Occipital lobe (tissue), 2 donors: ENCODE data around the gene SMIM14. TPM values are rescaled to one million over a fixed set of nuclear protein-coding genes. Genes with fewer than 3 reads are reported as not detected.
"Not testable (repeated sequence)": the region's sequence is repeated elsewhere in the genome, so short reads cannot be mapped to it uniquely, and the experiment has no call there.

Experiments
- DNase-seq: peaks from one replicate; lab custom pipeline; 2025; lab: John Stamatoyannopoulos, UW
- total RNA-seq: library from RNA; depleted of rRNA; stranded (reverse); fragments of >200 nt; gene quantifications from one replicate; pipeline ENCODE4 v1.2.3, GENCODE V29; 2014

SMIM14 gene
- total RNA-seq, 1 donor from 2014 or later, result 59.9 TPM

- no peak for DNase-seq
Measured at GRCh38 chr4:39597695-39598381, 40.8 kb downstream of the SMIM14 start.

DNA sequence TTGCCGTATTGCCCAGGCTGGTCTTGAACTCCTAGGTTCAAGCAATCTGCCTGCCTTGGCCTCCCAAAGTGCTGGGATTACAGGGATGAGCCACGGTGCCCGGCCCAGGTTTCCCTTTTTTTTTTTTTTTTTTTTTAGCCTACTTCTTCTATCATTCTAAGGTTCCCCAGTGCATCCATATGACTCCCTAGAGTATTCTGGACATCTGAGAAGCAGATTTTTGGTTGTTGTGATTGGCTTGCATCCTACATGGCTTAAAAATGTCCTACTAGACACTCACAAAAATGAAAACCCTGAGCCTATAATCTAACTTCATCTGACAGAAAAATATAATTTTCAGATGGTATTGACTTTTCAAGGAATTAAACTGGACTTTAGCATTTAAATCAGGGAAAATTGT, 41.7 kb downstream of the SMIM14 start:
- DNase-seq, result no peak

GRCh38 chr4:39591290-39591689, 47.4 kb downstream of the SMIM14 start:
- no peak for DNase-seq

DNA sequence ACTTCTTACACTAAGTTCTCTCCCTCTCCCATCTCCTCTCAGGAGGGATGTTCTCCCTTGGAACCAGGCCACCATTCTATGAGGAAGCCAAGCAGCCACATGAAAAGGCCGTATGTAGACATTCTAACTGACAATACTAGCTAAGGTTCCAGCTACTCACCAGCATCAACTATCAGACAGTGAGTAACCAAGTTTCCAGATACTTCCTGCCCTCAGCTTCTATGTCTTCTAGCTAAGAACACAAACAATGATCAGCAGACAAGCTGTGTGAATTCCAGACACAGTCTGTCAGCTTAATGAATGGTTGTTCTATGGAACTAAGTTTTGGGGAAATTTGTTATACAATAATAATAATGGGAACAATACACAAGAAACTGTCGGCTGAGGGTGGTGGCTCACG, 50.8 kb downstream of the SMIM14 start:
- no peak for DNase-seq

DNA sequence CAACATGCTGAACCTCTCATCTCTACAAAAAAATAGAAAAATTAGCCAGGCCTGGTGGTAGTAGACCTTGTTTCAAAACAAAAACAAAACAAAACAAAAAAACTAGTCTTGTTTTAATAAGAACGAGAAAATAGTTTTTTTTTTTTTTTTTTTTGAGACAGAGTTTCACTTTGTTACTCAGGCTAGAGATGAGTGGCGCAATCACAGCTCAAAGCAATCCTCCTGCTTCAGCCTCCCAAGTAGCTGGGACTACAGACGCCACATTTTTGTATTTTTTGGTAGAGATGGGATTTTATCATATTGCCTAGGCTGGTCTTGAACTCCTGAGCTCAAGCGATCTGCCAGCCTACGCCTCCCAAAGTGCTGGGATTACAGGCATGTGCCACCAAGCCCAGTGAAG, 63.7 kb downstream of the SMIM14 start:
- no peak for DNase-seq

GRCh38 chr4:39571504-39571903, 67.2 kb downstream of the SMIM14 start:
- no peak for DNase-seq

DNA sequence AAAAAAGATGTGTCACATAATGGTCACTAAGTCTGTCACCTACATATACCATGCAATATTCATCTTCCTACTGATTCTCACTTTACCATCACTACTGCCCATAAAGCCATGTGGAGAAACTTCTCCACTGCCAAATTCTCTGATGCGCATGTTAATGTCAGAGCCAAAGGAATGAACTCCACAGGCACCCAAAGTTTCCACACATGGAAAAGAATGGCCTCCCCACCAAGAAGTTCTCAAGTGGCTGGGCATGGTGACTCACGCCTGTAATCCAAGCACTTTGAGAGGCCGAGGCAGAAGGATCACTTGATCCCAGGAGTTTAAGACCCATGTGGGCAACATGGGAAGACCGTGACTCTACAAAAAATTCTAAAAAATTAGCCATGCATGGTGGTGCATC, 67.6 kb downstream of the SMIM14 start:
- DNase-seq, result no peak

- no peak for DNase-seq
Measured at GRCh38 chr4:39569209-39569608, 69.5 kb downstream of the SMIM14 start.

- DNase-seq, result no peak
Measured at GRCh38 chr4:39568805-39569204, 69.9 kb downstream of the SMIM14 start.

- no peak for DNase-seq
Measured at GRCh38 chr4:39565878-39566600, 72.6 kb downstream of the SMIM14 start.

DNA sequence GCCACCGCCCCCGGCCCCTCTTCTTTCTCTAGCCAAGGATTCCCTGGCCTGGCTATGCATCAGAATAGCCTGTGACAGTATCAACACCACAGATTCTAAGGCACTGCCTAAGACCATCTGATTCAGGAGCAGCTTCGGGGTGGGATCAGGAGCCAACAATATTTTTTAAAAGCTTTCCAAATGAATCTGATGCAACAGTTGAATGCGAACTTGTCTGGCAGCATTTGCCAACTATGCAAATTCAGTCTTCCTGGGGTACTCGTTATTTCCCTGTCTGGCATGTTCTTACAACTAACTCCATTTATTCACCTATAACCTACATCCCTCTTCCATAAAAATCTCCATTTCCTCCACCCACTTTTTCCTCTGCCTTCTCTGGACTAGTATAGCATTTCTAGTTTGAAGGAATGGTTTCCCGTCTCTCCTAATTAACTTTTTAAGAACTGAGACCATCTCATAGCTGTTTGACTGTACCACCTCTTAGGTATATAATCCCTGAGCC, 75.3 kb downstream of the SMIM14 start:
- no peak for DNase-seq

DNA sequence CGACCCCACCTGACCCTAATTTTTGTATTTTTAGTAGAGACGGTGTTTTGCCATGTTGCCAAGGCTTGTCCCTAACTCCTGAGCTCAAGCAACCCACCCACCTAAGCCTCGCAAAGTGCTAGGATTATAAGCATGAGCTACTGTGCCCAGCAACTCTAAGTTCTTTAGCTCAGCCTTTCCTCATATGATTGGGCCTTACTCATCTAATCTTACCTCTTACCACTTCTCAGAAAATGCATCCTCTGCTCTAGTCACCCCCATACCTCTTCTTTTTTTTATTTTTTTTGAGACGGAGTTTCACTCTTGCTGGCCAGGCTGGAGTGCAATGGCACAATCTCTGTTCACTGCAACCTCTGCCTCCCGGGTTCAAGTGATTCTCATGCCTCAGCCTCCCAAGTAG, 75.9 kb downstream of the SMIM14 start:
- no peak for DNase-seq

DNA sequence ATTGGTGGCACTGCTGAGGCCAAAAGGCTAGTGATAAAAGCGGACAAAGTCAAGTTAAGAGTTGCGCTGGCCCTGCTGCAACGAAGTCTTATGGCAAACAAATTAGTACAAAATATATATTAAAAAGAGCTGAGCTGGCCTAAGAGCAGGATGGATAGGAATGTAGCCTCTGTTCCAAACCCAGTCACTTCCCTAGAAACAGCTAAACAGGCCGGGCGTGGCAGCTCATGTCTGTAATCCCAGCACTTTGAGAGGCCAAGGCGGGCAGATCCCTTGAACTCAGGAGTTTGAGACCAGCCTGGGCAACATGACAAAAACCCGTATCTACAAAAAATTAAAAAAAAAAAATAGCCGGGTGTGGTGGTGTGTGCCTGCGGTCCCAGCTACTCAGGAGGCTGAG, 79.0 kb downstream of the SMIM14 start:
- no peak for DNase-seq

DNA sequence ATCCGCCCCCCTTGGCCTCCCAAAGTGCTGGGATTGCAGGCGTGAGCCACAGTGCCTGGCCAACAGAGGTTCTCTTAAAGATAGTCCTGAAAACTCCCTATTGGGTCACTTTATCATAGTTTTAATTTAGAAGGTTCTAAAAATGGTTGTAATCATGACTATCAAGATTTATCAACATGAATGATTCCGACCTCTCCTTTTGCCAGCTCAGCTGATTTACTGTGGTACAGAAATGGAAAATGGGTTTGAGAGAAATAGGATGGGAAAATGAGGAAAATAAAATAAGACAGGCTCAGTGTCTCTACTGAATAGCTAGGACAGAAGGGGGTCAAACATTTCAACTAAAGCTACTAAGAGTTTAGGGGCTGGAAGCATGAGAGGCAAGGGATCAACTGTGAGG, 83.2 kb downstream of the SMIM14 start:
- DNase-seq, result no peak

DNA sequence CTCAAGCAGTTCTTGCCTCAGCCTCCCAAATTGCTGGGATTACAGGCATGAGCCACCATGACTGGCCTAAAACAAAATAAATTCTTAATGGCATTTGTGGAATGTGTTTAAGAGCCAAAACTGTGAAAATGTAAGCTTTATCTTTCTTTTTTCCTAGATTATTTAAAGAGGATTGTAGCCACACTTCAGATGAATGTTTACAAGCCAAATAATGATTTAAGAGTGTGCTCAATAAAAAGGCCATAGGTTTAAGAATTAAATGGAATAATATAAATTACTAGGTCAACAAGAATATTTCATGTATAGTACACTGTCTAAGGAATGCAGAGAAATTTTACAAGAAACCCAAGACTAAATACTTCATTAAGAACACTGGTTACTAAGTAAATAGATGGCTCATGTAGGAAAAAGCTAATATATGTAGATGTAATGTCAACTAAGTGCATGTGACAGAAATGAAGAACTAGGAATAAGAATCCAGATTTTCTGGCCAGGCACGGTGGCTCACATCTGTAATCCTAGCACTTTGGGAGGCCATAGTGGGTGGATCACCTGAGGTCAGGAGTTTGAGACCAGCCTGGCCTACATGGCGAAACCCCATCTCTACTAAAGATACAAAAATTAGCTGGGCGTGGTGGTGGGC, 90.1 kb downstream of the SMIM14 start:
- no peak for DNase-seq

GRCh38 chr4:39544580-39545315, 93.9 kb downstream of the SMIM14 start:
- DNase-seq, result no peak

DNA sequence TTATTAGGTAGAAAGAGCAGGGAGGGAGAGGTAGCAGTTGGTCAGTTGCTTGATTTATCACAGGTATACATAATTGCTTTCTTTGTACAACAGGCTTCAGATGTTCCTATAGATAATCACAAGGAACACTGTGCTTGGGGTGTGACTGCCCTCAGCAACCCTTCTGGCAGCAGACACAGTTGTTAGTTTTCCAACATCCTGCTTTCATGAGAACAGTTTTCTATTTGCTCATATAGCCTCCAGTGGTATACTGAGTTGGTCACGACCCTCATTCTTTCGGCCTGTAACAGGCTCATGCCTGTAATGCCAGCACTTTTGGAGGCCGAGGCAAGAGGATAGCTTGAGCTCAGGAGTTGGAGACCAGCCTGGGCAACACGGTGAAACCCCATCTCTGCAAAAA, 94.6 kb downstream of the SMIM14 start:
- DNase-seq, result not testable (repeated sequence)

DNA sequence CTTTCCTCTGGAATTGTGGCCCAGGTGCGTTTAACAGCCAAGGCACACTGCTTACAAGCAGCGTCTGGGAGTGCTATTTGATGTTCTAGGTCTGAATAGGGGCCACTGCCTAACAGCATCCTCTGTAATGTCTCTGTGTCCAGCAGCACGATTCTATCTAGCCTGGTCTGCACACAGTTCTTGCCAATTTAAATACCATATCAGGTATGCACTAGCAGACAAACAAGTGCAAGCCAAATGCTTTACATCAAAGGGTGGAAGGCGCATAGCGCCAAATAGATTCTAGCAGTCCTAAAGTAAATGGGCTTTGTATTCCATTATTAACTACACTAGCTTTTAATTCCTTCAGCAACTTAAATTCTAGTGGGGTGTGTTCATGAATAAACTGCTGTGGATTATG, 95.6 kb downstream of the SMIM14 start:
- no peak for DNase-seq

DNA sequence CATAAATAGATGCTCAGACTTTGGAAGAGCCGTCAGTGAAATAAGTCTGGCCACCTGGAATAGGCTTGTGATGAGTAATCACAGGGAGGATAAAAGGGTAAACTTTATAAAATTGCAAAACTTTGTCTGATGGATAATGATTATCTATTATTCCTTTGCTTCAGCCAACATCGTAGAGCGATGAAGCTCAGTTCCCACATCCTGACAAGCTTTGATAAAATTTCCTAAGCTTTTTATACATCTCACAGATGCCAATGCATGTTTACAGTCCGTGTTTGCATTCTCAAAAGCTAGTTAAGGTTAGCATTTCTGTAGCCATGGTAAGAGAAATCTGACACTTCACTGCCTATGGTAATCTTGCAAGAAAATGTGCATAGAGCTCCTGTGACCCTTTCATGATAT, 96.1 kb downstream of the SMIM14 start:
- no peak for DNase-seq

- DNase-seq, result no peak
Measured at GRCh38 chr4:39541987-39542610, 96.6 kb downstream of the SMIM14 start.

DNA sequence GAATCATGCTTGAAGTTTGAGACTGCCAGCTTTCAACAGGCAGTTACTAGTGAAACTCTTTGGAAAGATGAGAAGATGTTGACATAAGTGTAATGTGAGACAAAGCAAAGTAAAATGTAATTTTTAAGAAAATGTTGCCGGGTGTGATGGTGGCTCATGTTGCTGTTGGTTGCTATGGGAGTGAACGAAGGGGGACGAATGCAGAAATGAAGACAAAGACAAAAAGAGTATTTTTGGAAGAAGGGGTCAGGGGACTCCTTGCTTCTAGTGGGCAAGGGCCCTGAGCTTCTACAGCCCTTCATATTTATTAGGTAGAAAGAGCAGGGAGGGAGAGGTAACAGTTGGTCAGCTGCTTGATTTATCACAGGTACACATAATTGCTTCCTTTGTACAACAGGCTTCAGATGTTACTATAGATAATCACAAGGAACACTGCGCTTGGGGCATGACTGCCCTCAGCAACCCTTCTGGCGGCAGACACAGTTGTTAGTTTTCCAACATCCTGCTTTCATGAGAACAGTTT, 99.5 kb downstream of the SMIM14 start:
- DNase-seq, result no peak
